OCI-LY7 (cell line): Measurements from ENCODE around the gene FBLN2. TPM values are rescaled to one million over a fixed set of nuclear protein-coding genes. Genes with fewer than 3 reads are reported as not detected.

Experiments
- BruUV-seq: library from RNA; stranded (reverse); fragments of 400-500 nt; replicated peaks from 2 replicates; lab custom pipeline; 2021; lab: Mats Ljungman, UMichigan
- CTCF ChIA-PET: fragments of 300-600 bp; sonication (Branson Sonifier 250); formaldehyde crosslinking; loops from one replicate; lab custom pipeline; 2022; ENCODE audit warnings: antibody characterized with exemption; ENCODE audit not compliant: unreplicated experiment; lab: Charles Lee
- POLR2A ChIA-PET: fragments of 300-600 bp; sonication (Branson Sonifier 250); formaldehyde crosslinking; loops from one replicate; lab custom pipeline; 2022; ENCODE audit warnings: antibody characterized with exemption; lab: Charles Lee
- DNase-seq: peaks from one replicate; pipeline ENCODE4 v3.0.0-alpha.2; 2015; ENCODE audit warnings: low spot score
- H2AFZ ChIP-seq: fragments of 200-600 bp; sonication (generic), shearing (Covaris generic); 2 replicates; pipeline ENCODE4 v1.6.1; 2014; ENCODE audit warnings: mild to moderate bottlenecking, antibody characterized with exemption, low read length, moderate library complexity
- H3K27ac ChIP-seq: fragments of 200-600 bp; sonication (generic); 2 replicates; pipeline ENCODE4 v1.5.1; 2014; ENCODE audit warnings: mixed run types, low read depth, mild to moderate bottlenecking, moderate library complexity, low read length, inconsistent platforms; ENCODE audit not compliant: poor library complexity, severe bottlenecking
- H3K36me3 ChIP-seq: fragments of 200-600 bp; sonication (generic); 2 replicates; pipeline ENCODE4 v1.6.1; 2014; ENCODE audit warnings: mild to moderate bottlenecking, antibody characterized with exemption, low read length, moderate library complexity, mixed read lengths; ENCODE audit not compliant: insufficient read depth
- H3K4me1 ChIP-seq: fragments of 200-600 bp; sonication (generic); 2 replicates; pipeline ENCODE4 v1.5.1; 2014; ENCODE audit warnings: mild to moderate bottlenecking, low read length; ENCODE audit not compliant: insufficient read depth, poor library complexity, severe bottlenecking
- H3K4me2 ChIP-seq: fragments of 200-600 bp; sonication (generic); 2 replicates; pipeline ENCODE4 v1.6.1; 2014; ENCODE audit warnings: mild to moderate bottlenecking, low read length
- H3K4me3 ChIP-seq: fragments of 200-600 bp; sonication (generic); 2 replicates; pipeline ENCODE4 v1.5.1; 2014; ENCODE audit warnings: mild to moderate bottlenecking, low read depth, low read length; ENCODE audit not compliant: poor library complexity, severe bottlenecking
- H3K79me2 ChIP-seq: fragments of 200-600 bp; sonication (generic); 2 replicates; pipeline ENCODE4 v1.6.1; 2016; ENCODE audit warnings: low read depth, mild to moderate bottlenecking, low read length, moderate library complexity, mixed read lengths; ENCODE audit not compliant: insufficient read depth
- H3K9me2 ChIP-seq: fragments of 200-600 bp; sonication (generic); 2 replicates; pipeline ENCODE4 v1.6.1; 2016; ENCODE audit warnings: mild to moderate bottlenecking, low read length, mixed read lengths; ENCODE audit not compliant: insufficient read depth
- H3K9me3 ChIP-seq: fragments of 200-600 bp; sonication (generic); 2 replicates; pipeline ENCODE4 v1.6.1; 2014; ENCODE audit warnings: mild to moderate bottlenecking, mixed run types, low read length, mixed read lengths
- H4K20me1 ChIP-seq: fragments of 200-600 bp; sonication (generic); 2 replicates; pipeline ENCODE4 v1.6.1; 2014; ENCODE audit warnings: mild to moderate bottlenecking, antibody characterized with exemption, low read length, moderate library complexity, mixed read lengths; ENCODE audit not compliant: insufficient read depth
- CTCF ChIP-seq: fragments of 200-600 bp; sonication (generic); conservative IDR thresholded peaks from 2 replicates; pipeline ENCODE4 v1.5.1; 2014; ENCODE audit warnings: mild to moderate bottlenecking, antibody characterized with exemption, low read length, moderate library complexity, mixed read lengths
- EZH2phosphoT487 ChIP-seq: fragments of 200-600 bp; sonication (generic); IDR thresholded peaks from 2 replicates; pipeline ENCODE4 v1.6.1; 2018; ENCODE audit warnings: low read depth, borderline replicate concordance, mild to moderate bottlenecking, mixed run types, antibody characterized with exemption, low read length, moderate library complexity, mixed read lengths
- intact Hi-C: fragments of 100-400 bp; cut with micrococcal nuclease; formaldehyde crosslinking; loops from one replicate; pipeline ENCODE4 v1.10.0; 2022; ENCODE audit not compliant: unreplicated experiment
- total RNA-seq, 2 experiments: library from RNA; depleted of rRNA in 1 of 2; stranded (reverse); fragments of >200 nt in 1 of 2; shearing (Covaris generic) in 1 of 2; gene quantifications; 2 replicates each; pipeline ENCODE4 v1.2.3, GENCODE V29; 2014 to 2022

Gene FBLN2
- total RNA-seq, 2 experiments from 2014 or later = not detected

DNA sequence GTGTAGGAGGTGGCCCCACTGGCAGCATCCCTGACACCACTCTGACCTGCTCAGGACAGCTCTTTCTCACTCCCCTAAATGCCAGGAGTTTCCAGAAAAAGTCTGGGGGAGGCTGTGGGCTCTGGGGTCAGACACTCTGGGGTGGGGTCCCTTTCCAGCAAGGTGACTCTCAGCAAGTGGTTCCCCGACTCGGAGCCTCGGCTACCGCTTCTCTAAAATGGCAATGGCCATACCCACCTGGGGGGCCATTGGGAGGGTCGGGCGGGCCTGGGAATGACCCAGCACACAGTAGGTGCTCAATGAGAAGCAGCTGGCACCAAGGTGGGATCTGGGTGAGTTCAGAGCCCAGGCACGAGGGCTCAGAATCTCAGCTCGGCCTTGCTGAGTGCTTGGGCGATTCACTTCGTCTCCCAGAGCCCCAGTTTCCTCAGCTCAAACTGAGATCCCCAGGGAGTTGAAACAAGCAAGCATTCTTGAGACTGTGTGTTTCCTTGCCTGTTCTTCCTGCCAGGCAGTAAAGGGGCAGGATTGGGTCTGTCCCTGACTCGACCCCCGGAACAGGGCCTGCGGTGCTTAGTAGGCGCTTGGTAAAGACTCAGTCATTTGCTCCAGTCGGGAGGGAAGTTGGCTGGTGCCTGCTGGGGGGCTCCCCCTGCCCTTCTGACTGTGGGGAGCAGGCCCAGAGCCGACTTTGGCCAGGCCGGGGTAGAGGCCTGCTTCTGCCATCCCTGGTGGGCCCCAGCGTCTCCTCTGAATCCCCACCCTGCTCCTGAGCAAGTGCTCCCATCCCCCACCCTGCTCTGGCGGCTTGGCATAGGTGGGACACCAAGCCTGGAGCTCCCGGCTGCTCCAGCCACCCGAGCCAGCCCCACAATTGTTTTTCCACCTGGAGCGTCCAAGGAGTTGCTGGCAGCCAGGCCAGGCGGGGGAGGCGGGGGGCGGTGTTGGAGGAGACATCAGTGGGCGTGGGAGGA is 32.9 kb upstream of the FBLN2 start:
- H3K4me2 ChIP-seq = no peak overlapping the region
- H3K4me3 ChIP-seq = no peak overlapping the region
- H3K27ac ChIP-seq = no peak overlapping the region
- no peaks in the 10 kb centered on the region for H3K36me3 ChIP-seq
- DNase-seq = no peak
- no peaks in the 10 kb centered on the region for H3K79me2 ChIP-seq
- TF ChIP-seq EZH2phosphoT487 (no peak), CTCF (no peak)
- ChIA-PET CTCF (interaction anchor here (0.5 kb wide), 1 partner anchor 36 kb away, joined by 4 read pairs; the partner anchor contains the start of gene HDAC11), POLR2A (no interaction called here)
- H3K9me3 ChIP-seq = no peaks in the 10 kb centered on the region
- no peaks in the 10 kb centered on the region for H4K20me1 ChIP-seq
- no peaks in the 10 kb centered on the region for H3K9me2 ChIP-seq
- no peak overlapping the region for H2AFZ ChIP-seq
- no TSS peak for BruUV-seq
- intact Hi-C loops = no loop called here
- no peaks in the 10 kb centered on the region for H3K4me1 ChIP-seq

GRCh38 chr3:13516760-13517135 is 32.2 kb upstream of the FBLN2 start:
- H3K4me1 ChIP-seq = no peaks in the 10 kb centered on the region
- no peaks in the 10 kb centered on the region for H3K9me2 ChIP-seq
- no peak overlapping the region for H3K4me3 ChIP-seq
- H3K4me2 ChIP-seq = no peak overlapping the region
- no peaks in the 10 kb centered on the region for H3K36me3 ChIP-seq
- ChIA-PET CTCF (no interaction called here), POLR2A (no interaction called here)
- DNase-seq = no peak
- H2AFZ ChIP-seq = no peak overlapping the region
- TF ChIP-seq EZH2phosphoT487 (no peak), CTCF (no peak)
- no peaks in the 10 kb centered on the region for H3K79me2 ChIP-seq
- BruUV-seq = no TSS peak
- H3K9me3 ChIP-seq = no peaks in the 10 kb centered on the region
- no peaks in the 10 kb centered on the region for H4K20me1 ChIP-seq
- intact Hi-C loops = no loop called here
- H3K27ac ChIP-seq = no peak overlapping the region
